Colonic mucosa (tissue), 4 donors: ENCODE measurements around the gene ANXA7. TPM values are rescaled to one million over a fixed set of nuclear protein-coding genes. Genes with fewer than 3 reads are reported as not detected.

Experiments used
- DNase-seq: peaks from one replicate; pipeline ENCODE4 v3.0.0-alpha.2; 2020
- H3K27ac ChIP-seq: fragments of 200-600 bp; one replicate; pipeline ENCODE4 v1.8.0; 2021
- H3K27me3 ChIP-seq: fragments of 200-600 bp; one replicate; pipeline ENCODE4 v1.8.0; 2021
- H3K36me3 ChIP-seq: fragments of 200-600 bp; one replicate; pipeline ENCODE4 v1.8.0; 2021
- H3K4me1 ChIP-seq: fragments of 200-600 bp; one replicate; pipeline ENCODE4 v1.8.0; 2021; ENCODE audit warnings: mild to moderate bottlenecking
- H3K4me3 ChIP-seq: fragments of 200-600 bp; one replicate; pipeline ENCODE4 v1.8.0; 2021
- H3K9ac ChIP-seq, 2 donors: one replicate each; pipeline ENCODE4 v1.7.0; 2013; ENCODE audit warnings: control low read depth in 2 of 2, low read depth in 2 of 2, low read length in 2 of 2
- H3K9me3 ChIP-seq: fragments of 200-600 bp; one replicate; pipeline ENCODE4 v1.8.0; 2021
- intact Hi-C: fragments of 100-400 bp; cut with DNase I; formaldehyde crosslinking; loops from one replicate; pipeline ENCODE4 v1.14.1; 2022
- total RNA-seq, 2 donors: library from RNA; stranded (reverse); fragmentation: NEBNext Ultra II Directional in 1 of 2; extraction: Animal tissue kit (Norgen Biotek cat#: 25700) in 1 of 2; gene quantifications; one replicate each; pipeline ENCODE4 v1.2.1, GENCODE V29; 2021
- TF ChIP-seq, protein P1 (sequence below): fragments of 200-600 bp; IDR thresholded peaks from one replicate; pipeline ENCODE4 v1.8.0; 2022; ENCODE audit warnings: antibody characterized with exemption, mild to moderate bottlenecking
- donor health status: healthy.
- donor health status: DM: no; HTN: no; CAD: no.
- donor health status: DM: no; HTN: no; CAD: no.

The ANXA7 gene
- total RNA-seq, 2 donors from 2014 or later = 120 to 133 TPM

DNA sequence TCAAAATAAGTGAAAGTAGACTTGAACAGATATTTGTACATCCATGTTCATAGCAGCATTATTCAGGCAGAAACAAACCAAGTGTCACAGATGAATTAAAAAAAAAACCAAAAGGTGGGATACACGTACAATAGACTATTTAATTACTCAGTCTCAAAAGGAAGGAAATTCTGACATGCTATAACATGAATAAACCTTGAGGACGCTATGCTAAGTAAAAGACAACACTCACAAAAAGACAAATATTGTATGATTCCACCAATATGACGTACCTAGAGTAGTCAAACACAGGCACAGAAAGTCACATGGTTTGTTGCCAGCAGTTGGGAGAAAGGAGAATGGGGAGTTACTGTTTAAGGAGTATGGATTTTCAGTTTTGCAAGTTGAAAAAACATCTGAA is 37.2 kb downstream of the ANXA7 start:
- TF ChIP-seq, protein P1, sequence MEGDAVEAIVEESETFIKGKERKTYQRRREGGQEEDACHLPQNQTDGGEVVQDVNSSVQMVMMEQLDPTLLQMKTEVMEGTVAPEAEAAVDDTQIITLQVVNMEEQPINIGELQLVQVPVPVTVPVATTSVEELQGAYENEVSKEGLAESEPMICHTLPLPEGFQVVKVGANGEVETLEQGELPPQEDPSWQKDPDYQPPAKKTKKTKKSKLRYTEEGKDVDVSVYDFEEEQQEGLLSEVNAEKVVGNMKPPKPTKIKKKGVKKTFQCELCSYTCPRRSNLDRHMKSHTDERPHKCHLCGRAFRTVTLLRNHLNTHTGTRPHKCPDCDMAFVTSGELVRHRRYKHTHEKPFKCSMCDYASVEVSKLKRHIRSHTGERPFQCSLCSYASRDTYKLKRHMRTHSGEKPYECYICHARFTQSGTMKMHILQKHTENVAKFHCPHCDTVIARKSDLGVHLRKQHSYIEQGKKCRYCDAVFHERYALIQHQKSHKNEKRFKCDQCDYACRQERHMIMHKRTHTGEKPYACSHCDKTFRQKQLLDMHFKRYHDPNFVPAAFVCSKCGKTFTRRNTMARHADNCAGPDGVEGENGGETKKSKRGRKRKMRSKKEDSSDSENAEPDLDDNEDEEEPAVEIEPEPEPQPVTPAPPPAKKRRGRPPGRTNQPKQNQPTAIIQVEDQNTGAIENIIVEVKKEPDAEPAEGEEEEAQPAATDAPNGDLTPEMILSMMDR = no peak
- intact Hi-C loops = no loop called here
- peaks cover 7% of the 10 kb centered on the region for H3K36me3 ChIP-seq
- H3K9ac ChIP-seq = no peak overlapping the region
- no peak for DNase-seq
- H3K4me1 ChIP-seq = no peaks in the 10 kb centered on the region
- H3K27me3 ChIP-seq = no peaks in the 10 kb centered on the region
- H3K9me3 ChIP-seq = no peaks in the 10 kb centered on the region
- H3K27ac ChIP-seq = no peak overlapping the region
- H3K4me3 ChIP-seq = no peak overlapping the region

DNA sequence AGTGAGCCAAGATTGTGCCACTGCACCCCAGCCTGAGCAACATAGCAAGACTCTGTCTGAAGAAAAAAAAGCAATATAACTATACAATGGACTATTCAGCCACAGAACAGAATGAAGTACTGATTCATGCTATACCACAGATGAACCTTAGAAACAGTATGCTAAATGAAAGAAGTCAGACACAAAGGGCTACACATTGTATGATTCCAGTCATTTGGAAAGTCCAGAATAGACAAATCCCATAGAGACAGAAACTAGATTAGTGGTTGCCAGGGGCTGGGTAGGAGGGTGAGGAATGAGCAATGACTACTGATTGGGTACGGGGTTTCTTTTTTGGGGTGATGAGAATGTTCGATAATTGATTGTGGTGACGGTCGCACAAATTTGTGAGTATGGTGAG is 45.6 kb downstream of the ANXA7 start:
- intact Hi-C loops = no loop called here
- Histone ChIP-seq H3K4me3 (no peak overlapping the region), H3K27ac (no peak overlapping the region), H3K9ac (no peak overlapping the region), H3K27me3 (no peaks in the 10 kb centered on the region), H3K4me1 (no peaks in the 10 kb centered on the region), H3K36me3 (no peaks in the 10 kb centered on the region), H3K9me3 (no peaks in the 10 kb centered on the region)
- DNase-seq = no peak
- TF ChIP-seq, protein P1 = no peak

DNA sequence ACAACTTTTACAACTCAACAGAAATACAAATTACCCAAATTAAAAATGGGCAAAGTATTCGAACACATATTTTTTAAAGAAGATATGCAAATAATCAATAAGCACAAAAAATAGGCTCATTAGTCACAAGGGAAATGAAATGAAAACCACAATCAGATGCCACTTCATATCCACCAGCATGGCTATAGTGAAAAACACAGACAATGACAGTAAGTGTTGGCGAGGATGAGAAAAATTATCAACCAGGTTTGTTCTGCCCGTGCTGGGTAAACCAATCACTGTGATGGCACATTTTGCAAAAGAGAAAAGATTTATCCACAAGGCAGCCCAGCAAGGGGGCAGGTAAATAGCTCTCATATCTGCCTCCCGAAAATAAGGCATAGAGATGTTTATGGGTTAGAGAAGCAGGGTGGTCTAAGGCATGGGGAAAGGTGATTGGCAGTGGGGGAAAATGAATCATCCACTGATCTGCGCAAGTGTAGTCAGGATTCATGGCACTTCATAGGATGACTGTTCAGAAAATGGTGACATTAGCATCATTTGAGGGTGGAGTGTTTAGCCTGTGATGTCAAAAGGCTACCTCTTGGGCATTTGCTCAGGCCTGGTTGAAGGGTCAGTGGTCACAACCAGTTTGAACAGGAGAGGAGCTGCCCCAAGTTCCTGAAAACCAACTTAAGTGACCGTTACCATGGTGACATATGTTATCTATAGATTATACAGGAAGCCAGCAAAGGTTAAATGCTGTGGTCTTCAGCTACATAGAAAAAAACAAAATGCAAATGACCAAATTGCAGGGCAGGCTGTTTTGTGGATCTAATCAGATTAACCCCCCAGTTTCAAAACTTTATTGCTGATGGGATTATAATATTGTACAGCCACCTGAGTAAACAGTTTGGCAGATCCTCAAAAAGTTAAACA is 47.2 kb downstream of the ANXA7 start:
- no peak for DNase-seq
- Histone ChIP-seq H3K27me3 (no peaks in the 10 kb centered on the region), H3K9me3 (no peaks in the 10 kb centered on the region), H3K9ac (no peak overlapping the region), H3K27ac (no peak overlapping the region), H3K4me1 (no peaks in the 10 kb centered on the region), H3K4me3 (no peak overlapping the region), H3K36me3 (no peaks in the 10 kb centered on the region)
- intact Hi-C loops = no loop called here
- TF ChIP-seq, protein P1 = no peak

DNA sequence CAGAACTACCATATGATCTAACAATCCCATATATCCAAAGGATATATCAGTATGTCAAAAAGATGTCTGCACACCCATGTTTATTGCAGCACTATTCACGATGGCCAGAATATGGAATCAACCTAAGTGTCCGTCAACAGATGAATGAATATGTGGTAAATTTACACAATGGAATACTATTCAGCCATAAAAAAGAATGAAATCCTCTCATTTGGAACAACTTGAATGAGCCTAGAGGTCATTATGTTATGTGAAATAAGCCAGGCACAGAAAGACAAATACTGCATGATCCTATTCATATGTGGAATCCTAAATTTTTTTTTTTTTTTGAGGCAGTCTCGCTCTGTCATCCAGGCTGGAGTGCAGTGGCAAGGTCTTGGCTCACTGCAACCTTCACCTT is 48.9 kb downstream of the ANXA7 start:
- no peak overlapping the region for H3K9ac ChIP-seq
- H3K36me3 ChIP-seq = no peaks in the 10 kb centered on the region
- H3K4me1 ChIP-seq = no peaks in the 10 kb centered on the region
- H3K27ac ChIP-seq = no peak overlapping the region
- no peaks in the 10 kb centered on the region for H3K27me3 ChIP-seq
- H3K9me3 ChIP-seq = no peaks in the 10 kb centered on the region
- DNase-seq = no peak
- intact Hi-C loops = no loop called here
- TF ChIP-seq, protein P1 = no peak
- H3K4me3 ChIP-seq = no peak overlapping the region

DNA sequence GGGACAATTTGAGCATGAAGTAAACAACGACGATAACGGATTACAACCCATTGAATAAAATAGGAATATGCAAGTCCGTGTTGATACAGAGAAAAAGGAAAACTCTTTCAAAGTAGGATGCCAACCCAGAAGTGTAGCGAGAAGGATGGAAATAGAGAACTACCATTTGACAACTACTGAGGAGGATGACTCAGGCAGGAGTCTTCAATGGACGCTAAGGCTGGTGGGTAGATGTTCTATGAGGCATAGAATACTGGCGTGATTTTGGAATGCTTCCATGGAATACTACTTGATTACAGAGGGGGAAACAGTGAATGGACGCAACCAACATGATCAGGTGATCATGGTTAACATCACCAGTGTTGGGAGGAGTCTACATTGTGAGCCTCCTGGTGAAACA is 54.4 kb downstream of the ANXA7 start:
- no peaks in the 10 kb centered on the region for H3K27me3 ChIP-seq
- no peak overlapping the region for H3K9ac ChIP-seq
- H3K27ac ChIP-seq = no peak overlapping the region
- TF ChIP-seq, protein P1 = no peak
- H3K4me3 ChIP-seq = no peak overlapping the region
- peaks cover 3% of the 10 kb centered on the region for H3K4me1 ChIP-seq
- intact Hi-C loops = no loop called here
- no peaks in the 10 kb centered on the region for H3K9me3 ChIP-seq
- H3K36me3 ChIP-seq = no peaks in the 10 kb centered on the region
- no peak for DNase-seq
